ENCODE results near the gene BIVM.

BIVM gene

GRCh38 chr13:102793611-102794355, 5.1 kb upstream of the BIVM start:
- TF ChIP-seq NFIC (IDR thresholded peaks at IDR 0.05) (no peak), TCF12 (IDR thresholded peaks at IDR 0.05; ENCODE audit: low read depth) (no peak), TAF1 (IDR thresholded peaks at IDR 0.05; ENCODE audit: low read depth) (no peak), USF1 (IDR thresholded peaks at IDR 0.05) (no peak), CREB1 (IDR thresholded peaks at IDR 0.05; ENCODE audit: low read depth) (no peak), EP300 (IDR thresholded peaks at IDR 0.05; ENCODE audit: borderline replicate concordance) (no peak), MAX (IDR thresholded peaks at IDR 0.05) (no peak), CEBPB (IDR thresholded peaks at IDR 0.05) (no peak), ZBTB7A (IDR thresholded peaks at IDR 0.05; ENCODE audit: low read depth) (no peak), FOXM1 (IDR thresholded peaks at IDR 0.05; ENCODE audit: borderline replicate concordance, low read depth) (no peak), TEAD4 (IDR thresholded peaks at IDR 0.05) (no peak)
- TF ChIP-seq, protein P1, sequence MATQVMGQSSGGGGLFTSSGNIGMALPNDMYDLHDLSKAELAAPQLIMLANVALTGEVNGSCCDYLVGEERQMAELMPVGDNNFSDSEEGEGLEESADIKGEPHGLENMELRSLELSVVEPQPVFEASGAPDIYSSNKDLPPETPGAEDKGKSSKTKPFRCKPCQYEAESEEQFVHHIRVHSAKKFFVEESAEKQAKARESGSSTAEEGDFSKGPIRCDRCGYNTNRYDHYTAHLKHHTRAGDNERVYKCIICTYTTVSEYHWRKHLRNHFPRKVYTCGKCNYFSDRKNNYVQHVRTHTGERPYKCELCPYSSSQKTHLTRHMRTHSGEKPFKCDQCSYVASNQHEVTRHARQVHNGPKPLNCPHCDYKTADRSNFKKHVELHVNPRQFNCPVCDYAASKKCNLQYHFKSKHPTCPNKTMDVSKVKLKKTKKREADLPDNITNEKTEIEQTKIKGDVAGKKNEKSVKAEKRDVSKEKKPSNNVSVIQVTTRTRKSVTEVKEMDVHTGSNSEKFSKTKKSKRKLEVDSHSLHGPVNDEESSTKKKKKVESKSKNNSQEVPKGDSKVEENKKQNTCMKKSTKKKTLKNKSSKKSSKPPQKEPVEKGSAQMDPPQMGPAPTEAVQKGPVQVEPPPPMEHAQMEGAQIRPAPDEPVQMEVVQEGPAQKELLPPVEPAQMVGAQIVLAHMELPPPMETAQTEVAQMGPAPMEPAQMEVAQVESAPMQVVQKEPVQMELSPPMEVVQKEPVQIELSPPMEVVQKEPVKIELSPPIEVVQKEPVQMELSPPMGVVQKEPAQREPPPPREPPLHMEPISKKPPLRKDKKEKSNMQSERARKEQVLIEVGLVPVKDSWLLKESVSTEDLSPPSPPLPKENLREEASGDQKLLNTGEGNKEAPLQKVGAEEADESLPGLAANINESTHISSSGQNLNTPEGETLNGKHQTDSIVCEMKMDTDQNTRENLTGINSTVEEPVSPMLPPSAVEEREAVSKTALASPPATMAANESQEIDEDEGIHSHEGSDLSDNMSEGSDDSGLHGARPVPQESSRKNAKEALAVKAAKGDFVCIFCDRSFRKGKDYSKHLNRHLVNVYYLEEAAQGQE (IDR thresholded peaks at IDR 0.05; ENCODE audit: low read depth): no peak

- TF ChIP-seq TCF12 (IDR thresholded peaks at IDR 0.05; ENCODE audit: low read depth): 0 out of 2 replicates have a peak, but pooled peaks have one; percentile 6
- no peak for TF ChIP-seq RAD21 (IDR thresholded peaks at IDR 0.05; ENCODE audit: low read depth)
- no peak for TF ChIP-seq EGR1 (IDR thresholded peaks at IDR 0.05)
- TF ChIP-seq NFIC (IDR thresholded peaks at IDR 0.05): peak; percentile 82
- no peak for TF ChIP-seq MAX (IDR thresholded peaks at IDR 0.05)
- TF ChIP-seq ZBTB7A (IDR thresholded peaks at IDR 0.05; ENCODE audit: low read depth): no peak; the same call in 1 of the 2 replicates
Observed at GRCh38 chr13:102799426-102800144, 666 bp downstream of the BIVM start.

GRCh38 chr13:102800145-102801041, 1.5 kb downstream of the BIVM start:
- TF ChIP-seq RAD21 (IDR thresholded peaks at IDR 0.05; ENCODE audit: low read depth) (no peak), ZBTB7A (IDR thresholded peaks at IDR 0.05; ENCODE audit: low read depth) (peak; percentile 71; the same call in 1 of the 2 replicates), TAF1 (IDR thresholded peaks at IDR 0.05; ENCODE audit: low read depth) (no peak; the same call in 1 of the 2 replicates), USF1 (IDR thresholded peaks at IDR 0.05) (no peak), CREB1 (IDR thresholded peaks at IDR 0.05; ENCODE audit: low read depth) (no peak), FOXM1 (IDR thresholded peaks at IDR 0.05; ENCODE audit: borderline replicate concordance, low read depth) (no peak), YY1 (IDR thresholded peaks at IDR 0.05; ENCODE audit: low read depth) (0 out of 2 replicates have a peak, but pooled peaks have one; percentile 47), NFIC (IDR thresholded peaks at IDR 0.05) (peak; percentile 40; the same call in 1 of the 2 replicates), CEBPB (IDR thresholded peaks at IDR 0.05) (no peak), EGR1 (IDR thresholded peaks at IDR 0.05) (no peak; the same call in 1 of the 2 replicates), TCF12 (IDR thresholded peaks at IDR 0.05; ENCODE audit: low read depth) (no peak), TEAD4 (IDR thresholded peaks at IDR 0.05) (no peak), MAX (IDR thresholded peaks at IDR 0.05) (no peak; the same call in 1 of the 2 replicates), EP300 (IDR thresholded peaks at IDR 0.05; ENCODE audit: borderline replicate concordance) (no peak)
- TF ChIP-seq, protein P1 (IDR thresholded peaks at IDR 0.05; ENCODE audit: low read depth): no peak

GRCh38 chr13:102805680-102806079, 6.8 kb downstream of the BIVM start:
- TF ChIP-seq USF1 (IDR thresholded peaks at IDR 0.05) (no peak), TEAD4 (IDR thresholded peaks at IDR 0.05) (no peak), CREB1 (IDR thresholded peaks at IDR 0.05; ENCODE audit: low read depth) (no peak), CEBPB (IDR thresholded peaks at IDR 0.05) (no peak), FOXM1 (IDR thresholded peaks at IDR 0.05; ENCODE audit: borderline replicate concordance, low read depth) (no peak), EP300 (IDR thresholded peaks at IDR 0.05; ENCODE audit: borderline replicate concordance) (no peak), NFIC (IDR thresholded peaks at IDR 0.05) (no peak), ZBTB7A (IDR thresholded peaks at IDR 0.05; ENCODE audit: low read depth) (no peak), EGR1 (IDR thresholded peaks at IDR 0.05) (no peak), RAD21 (IDR thresholded peaks at IDR 0.05; ENCODE audit: low read depth) (no peak), YY1 (IDR thresholded peaks at IDR 0.05; ENCODE audit: low read depth) (no peak), TCF12 (IDR thresholded peaks at IDR 0.05; ENCODE audit: low read depth) (no peak), TAF1 (IDR thresholded peaks at IDR 0.05; ENCODE audit: low read depth) (no peak), MAX (IDR thresholded peaks at IDR 0.05) (no peak)
- TF ChIP-seq, protein P1 (IDR thresholded peaks at IDR 0.05; ENCODE audit: low read depth): no peak
